ENCODE measurements around the gene TMTC2. TPM values are rescaled to one million over a fixed set of nuclear protein-coding genes. Genes with fewer than 3 reads are reported as not detected.

Gene TMTC2
- total and polyA plus RNA-seq, 2 experiments from 2014 or later = 1.5 to 12.0 TPM

DNA sequence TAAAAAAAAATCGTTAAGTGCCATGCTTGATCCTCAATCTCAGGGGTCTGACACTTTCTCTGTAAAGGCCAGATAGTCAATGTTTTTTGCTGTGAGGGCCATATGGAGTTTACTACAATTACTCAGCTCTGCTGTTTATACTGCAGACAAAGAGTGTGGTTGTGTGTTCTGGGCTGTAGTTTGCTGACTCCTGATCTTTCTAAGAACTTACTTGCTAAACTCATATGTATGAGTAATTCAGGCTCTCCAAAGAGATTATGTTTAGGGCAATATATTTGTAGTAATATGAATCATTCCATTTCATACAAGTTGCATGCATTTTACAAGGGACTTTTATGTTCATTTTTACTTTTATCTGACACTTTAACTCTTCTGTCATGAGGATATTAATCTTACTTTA lies 188.2 kb downstream of the TMTC2 start:
- Histone ChIP-seq H3K27me3 (no peaks in the 10 kb centered on the region), H4K20me1 (ENCODE audit: insufficient read depth, poor library complexity, severe bottlenecking) (no peaks in the 10 kb centered on the region), H3K79me2 (no peaks in the 10 kb centered on the region), H3K4me2 (no peak overlapping the region), H3K9me3 (ENCODE audit: low read depth) (no peaks in the 10 kb centered on the region), H2AFZ (no peak overlapping the region), H3K27ac (no peak overlapping the region), H3K4me1 (ENCODE audit: insufficient read depth) (no peaks in the 10 kb centered on the region), H3K4me3 (no peak overlapping the region), H3K9me2 (replicated peaks; ENCODE audit: insufficient read depth) (no peaks in the 10 kb centered on the region), H3K36me3 (replicated peaks; ENCODE audit: insufficient read depth, low read depth) (no peaks in the 10 kb centered on the region)
- 55% methylated on average over 1 of the region's 1 CpG for WGBS (ENCODE audit: low lambda C conversion rate, missing lambda C conversion rate)
- peak; percentile 36 for DNase-seq (ENCODE audit: low spot score)
- TF ChIP-seq, protein P1, sequence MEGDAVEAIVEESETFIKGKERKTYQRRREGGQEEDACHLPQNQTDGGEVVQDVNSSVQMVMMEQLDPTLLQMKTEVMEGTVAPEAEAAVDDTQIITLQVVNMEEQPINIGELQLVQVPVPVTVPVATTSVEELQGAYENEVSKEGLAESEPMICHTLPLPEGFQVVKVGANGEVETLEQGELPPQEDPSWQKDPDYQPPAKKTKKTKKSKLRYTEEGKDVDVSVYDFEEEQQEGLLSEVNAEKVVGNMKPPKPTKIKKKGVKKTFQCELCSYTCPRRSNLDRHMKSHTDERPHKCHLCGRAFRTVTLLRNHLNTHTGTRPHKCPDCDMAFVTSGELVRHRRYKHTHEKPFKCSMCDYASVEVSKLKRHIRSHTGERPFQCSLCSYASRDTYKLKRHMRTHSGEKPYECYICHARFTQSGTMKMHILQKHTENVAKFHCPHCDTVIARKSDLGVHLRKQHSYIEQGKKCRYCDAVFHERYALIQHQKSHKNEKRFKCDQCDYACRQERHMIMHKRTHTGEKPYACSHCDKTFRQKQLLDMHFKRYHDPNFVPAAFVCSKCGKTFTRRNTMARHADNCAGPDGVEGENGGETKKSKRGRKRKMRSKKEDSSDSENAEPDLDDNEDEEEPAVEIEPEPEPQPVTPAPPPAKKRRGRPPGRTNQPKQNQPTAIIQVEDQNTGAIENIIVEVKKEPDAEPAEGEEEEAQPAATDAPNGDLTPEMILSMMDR (IDR thresholded peaks at IDR 0.05; ENCODE audit: poor library complexity) = no peak
- TF ChIP-seq EZH2phosphoT487 (IDR thresholded peaks at IDR 0.05; ENCODE audit: low read depth, severe bottlenecking, unreplicated experiment) (no peak), EZH2 (IDR thresholded peaks at IDR 0.05; ENCODE audit: borderline replicate concordance) (no peak)

DNA sequence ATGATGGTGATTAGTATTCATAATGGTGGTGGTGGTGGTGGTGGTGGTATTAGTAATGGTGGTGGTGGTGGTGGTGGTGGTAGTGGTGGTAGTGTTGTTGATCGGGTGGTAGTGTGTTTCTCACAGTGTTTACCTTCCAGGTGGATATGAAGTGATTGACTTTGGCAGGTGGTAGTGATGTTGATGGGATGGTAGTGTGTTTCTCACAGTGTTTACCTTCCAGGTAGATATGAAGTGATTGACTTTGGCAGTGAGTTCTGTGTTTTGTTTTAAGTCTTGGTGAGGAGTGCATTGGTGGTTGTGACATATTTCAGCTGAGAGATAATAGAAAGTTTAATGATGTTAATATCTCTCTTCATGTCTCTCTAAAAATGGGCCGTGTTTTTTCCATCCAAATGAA lies 189.4 kb downstream of the TMTC2 start:
- Histone ChIP-seq H3K9me3 (ENCODE audit: low read depth) (no peaks in the 10 kb centered on the region), H3K27ac (no peak overlapping the region), H3K4me1 (ENCODE audit: insufficient read depth) (no peaks in the 10 kb centered on the region), H3K4me2 (no peak overlapping the region), H3K79me2 (no peaks in the 10 kb centered on the region), H3K9me2 (replicated peaks; ENCODE audit: insufficient read depth) (no peaks in the 10 kb centered on the region), H3K4me3 (no peak overlapping the region), H3K27me3 (no peaks in the 10 kb centered on the region), H2AFZ (no peak overlapping the region), H3K36me3 (replicated peaks; ENCODE audit: insufficient read depth, low read depth) (no peaks in the 10 kb centered on the region), H4K20me1 (ENCODE audit: insufficient read depth, poor library complexity, severe bottlenecking) (no peaks in the 10 kb centered on the region)
- 97% methylated on average over 1 of the region's 2 CpGs for WGBS (ENCODE audit: low lambda C conversion rate, missing lambda C conversion rate)
- no peak for DNase-seq (ENCODE audit: low spot score)
- TF ChIP-seq EZH2 (IDR thresholded peaks at IDR 0.05; ENCODE audit: borderline replicate concordance) (no peak), EZH2phosphoT487 (IDR thresholded peaks at IDR 0.05; ENCODE audit: low read depth, severe bottlenecking, unreplicated experiment) (no peak)
- TF ChIP-seq, protein P1 (IDR thresholded peaks at IDR 0.05; ENCODE audit: poor library complexity) = no peak

DNA sequence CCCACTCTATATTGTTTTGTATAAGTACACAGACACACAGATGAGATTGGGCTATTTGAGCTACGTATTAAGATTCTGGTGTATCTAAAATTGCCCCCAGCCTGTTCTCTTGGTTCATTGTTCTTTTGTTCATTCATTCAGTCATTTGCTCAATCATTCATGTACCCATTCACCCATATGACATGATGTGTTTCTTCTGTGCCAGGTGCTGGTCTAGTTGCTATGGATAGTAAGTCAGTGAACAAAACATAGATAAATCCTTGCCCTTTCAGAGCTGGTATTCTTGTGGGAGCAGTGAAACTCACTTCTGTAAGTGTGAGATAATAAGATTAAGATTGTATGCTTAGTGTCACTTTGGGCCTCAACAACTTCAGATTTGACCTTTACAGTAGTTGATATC lies 191.3 kb downstream of the TMTC2 start:
- no peak overlapping the region for H3K4me2 ChIP-seq
- no peaks in the 10 kb centered on the region for H3K9me3 ChIP-seq (ENCODE audit: low read depth)
- H3K4me1 ChIP-seq (ENCODE audit: insufficient read depth) = no peaks in the 10 kb centered on the region
- TF ChIP-seq EZH2phosphoT487 (IDR thresholded peaks at IDR 0.05; ENCODE audit: low read depth, severe bottlenecking, unreplicated experiment) (no peak), EZH2 (IDR thresholded peaks at IDR 0.05; ENCODE audit: borderline replicate concordance) (no peak)
- TF ChIP-seq, protein P1 (IDR thresholded peaks at IDR 0.05; ENCODE audit: poor library complexity) = no peak
- no peaks in the 10 kb centered on the region for H4K20me1 ChIP-seq (ENCODE audit: insufficient read depth, poor library complexity, severe bottlenecking)
- H3K27ac ChIP-seq = no peak overlapping the region
- no peaks in the 10 kb centered on the region for H3K27me3 ChIP-seq
- WGBS (ENCODE audit: low lambda C conversion rate, missing lambda C conversion rate) = 100% methylated on average over 1 of the region's 1 CpG
- no peaks in the 10 kb centered on the region for H3K9me2 ChIP-seq (replicated peaks; ENCODE audit: insufficient read depth)
- H3K36me3 ChIP-seq (replicated peaks; ENCODE audit: insufficient read depth, low read depth) = no peaks in the 10 kb centered on the region
- H3K79me2 ChIP-seq = no peaks in the 10 kb centered on the region
- no peak overlapping the region for H2AFZ ChIP-seq
- no peak for DNase-seq (ENCODE audit: low spot score)
- no peak overlapping the region for H3K4me3 ChIP-seq

DNA sequence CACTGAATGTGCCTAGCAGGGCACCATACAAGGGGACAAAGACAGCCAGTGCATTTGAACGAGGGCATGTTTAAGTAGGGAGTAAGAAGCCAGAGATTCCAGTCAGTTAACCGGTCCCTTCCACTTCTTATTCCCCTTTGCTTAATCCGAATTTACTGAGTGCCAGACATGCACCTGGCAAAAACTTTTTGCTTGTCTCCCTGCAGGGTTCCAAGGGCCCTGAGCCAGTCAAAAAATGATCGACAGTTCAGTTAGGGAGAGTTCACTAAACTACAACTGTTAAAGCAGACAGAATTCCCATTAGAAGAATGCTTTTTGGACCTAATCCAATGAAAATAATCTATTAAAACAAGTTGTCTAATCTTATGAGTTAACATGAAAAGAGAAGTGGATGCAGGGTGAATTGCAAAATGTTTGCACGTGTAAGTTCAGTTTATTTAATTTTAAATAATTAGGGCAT lies 193.8 kb downstream of the TMTC2 start:
- Histone ChIP-seq H3K9me2 (replicated peaks; ENCODE audit: insufficient read depth) (no peaks in the 10 kb centered on the region), H3K36me3 (replicated peaks; ENCODE audit: insufficient read depth, low read depth) (no peaks in the 10 kb centered on the region), H2AFZ (no peak overlapping the region), H4K20me1 (ENCODE audit: insufficient read depth, poor library complexity, severe bottlenecking) (no peaks in the 10 kb centered on the region), H3K4me2 (no peak overlapping the region), H3K4me1 (ENCODE audit: insufficient read depth) (no peaks in the 10 kb centered on the region), H3K27ac (no peak overlapping the region), H3K4me3 (no peak overlapping the region), H3K27me3 (no peaks in the 10 kb centered on the region), H3K79me2 (no peaks in the 10 kb centered on the region), H3K9me3 (ENCODE audit: low read depth) (no peaks in the 10 kb centered on the region)
- DNase-seq (ENCODE audit: low spot score) = no peak
- TF ChIP-seq EZH2 (IDR thresholded peaks at IDR 0.05; ENCODE audit: borderline replicate concordance) = no peak
- WGBS (ENCODE audit: low lambda C conversion rate, missing lambda C conversion rate) = 58% methylated on average over 5 of the region's 5 CpGs

Measured in hepatocyte (in vitro differentiated cells).